Measurements from ENCODE around the gene CACNA1G. TPM values are rescaled to one million over a fixed set of nuclear protein-coding genes. Genes with fewer than 3 reads are reported as not detected.

Gene CACNA1G
- total RNA-seq, 2 experiments from 2014 or later: not detected

DNA sequence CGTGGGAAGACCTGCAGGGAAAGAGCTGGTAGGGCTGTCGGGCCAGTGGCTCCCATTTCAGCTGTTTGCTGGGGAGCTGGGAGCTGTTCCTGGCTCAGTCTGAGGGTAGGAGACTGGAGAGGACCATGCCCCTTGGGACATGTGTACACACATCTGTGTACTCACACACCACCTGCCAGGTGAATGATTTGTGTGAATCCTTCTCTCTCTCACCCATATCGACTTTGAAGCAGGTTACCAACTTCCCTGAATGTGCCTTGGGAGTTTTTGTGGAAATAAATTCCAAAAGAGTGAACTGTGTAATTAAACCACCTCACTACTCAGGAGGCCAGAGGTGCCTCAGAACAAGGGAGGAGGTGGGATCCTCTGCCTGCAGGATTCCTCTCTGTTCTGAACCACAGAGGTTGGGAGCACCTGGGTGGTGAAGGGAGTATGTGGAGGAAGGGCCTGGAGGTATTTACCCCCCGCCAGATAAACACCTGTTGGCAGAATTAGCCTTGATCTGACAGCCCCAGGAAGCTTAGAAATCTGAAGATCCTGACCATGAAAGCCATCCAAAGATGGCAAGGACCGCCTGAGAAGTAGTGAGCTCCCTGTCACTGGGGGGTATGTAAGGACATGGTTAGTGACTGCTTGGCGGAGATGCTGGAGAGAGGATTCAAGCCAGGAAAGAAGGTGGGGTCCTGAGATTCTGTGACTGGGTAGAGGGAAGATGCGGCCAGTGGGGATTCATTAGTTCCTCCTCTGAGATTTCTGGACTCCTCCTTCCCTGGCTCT lies 77.5 kb downstream of the CACNA1G start:
- no peaks in the 10 kb centered on the region for H4K20me1 ChIP-seq (ENCODE audit: insufficient read depth, low read length)
- no peaks in the 10 kb centered on the region for H3K9me3 ChIP-seq (ENCODE audit: low read length)
- H3K9me2 ChIP-seq (ENCODE audit: insufficient read depth, low read length): no peaks in the 10 kb centered on the region
- no TSS peak for BruUV-seq (replicated peaks)
- TF ChIP-seq, protein P1, sequence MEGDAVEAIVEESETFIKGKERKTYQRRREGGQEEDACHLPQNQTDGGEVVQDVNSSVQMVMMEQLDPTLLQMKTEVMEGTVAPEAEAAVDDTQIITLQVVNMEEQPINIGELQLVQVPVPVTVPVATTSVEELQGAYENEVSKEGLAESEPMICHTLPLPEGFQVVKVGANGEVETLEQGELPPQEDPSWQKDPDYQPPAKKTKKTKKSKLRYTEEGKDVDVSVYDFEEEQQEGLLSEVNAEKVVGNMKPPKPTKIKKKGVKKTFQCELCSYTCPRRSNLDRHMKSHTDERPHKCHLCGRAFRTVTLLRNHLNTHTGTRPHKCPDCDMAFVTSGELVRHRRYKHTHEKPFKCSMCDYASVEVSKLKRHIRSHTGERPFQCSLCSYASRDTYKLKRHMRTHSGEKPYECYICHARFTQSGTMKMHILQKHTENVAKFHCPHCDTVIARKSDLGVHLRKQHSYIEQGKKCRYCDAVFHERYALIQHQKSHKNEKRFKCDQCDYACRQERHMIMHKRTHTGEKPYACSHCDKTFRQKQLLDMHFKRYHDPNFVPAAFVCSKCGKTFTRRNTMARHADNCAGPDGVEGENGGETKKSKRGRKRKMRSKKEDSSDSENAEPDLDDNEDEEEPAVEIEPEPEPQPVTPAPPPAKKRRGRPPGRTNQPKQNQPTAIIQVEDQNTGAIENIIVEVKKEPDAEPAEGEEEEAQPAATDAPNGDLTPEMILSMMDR (conservative IDR thresholded peaks at IDR 0.05; ENCODE audit: low read length): no peak
- no peak for TF ChIP-seq EZH2phosphoT487 (IDR thresholded peaks at IDR 0.05; ENCODE audit: borderline replicate concordance, low read depth, low read length)
- no peak for DNase-seq (ENCODE audit: low spot score)
- intact Hi-C loops (cut with micrococcal nuclease; ENCODE audit: unreplicated experiment): no loop called here
- peaks cover 9% of the 10 kb centered on the region for H3K4me1 ChIP-seq (ENCODE audit: insufficient read depth, low read length, poor library complexity, severe bottlenecking)
- H3K79me2 ChIP-seq (ENCODE audit: insufficient read depth, low read depth, low read length): no peaks in the 10 kb centered on the region
- no peaks in the 10 kb centered on the region for H3K36me3 ChIP-seq (ENCODE audit: insufficient read depth, low read length)
- H2AFZ ChIP-seq (ENCODE audit: low read length): no peak overlapping the region
- H3K4me2 ChIP-seq (ENCODE audit: low read length): no peak overlapping the region
- H3K27ac ChIP-seq (ENCODE audit: low read depth, low read length, poor library complexity, severe bottlenecking): no peak overlapping the region
- ChIA-PET CTCF (ENCODE audit: unreplicated experiment) (no interaction called here), POLR2A (no interaction called here)
- H3K4me3 ChIP-seq (ENCODE audit: low read depth, low read length, poor library complexity, severe bottlenecking): no peak overlapping the region

DNA sequence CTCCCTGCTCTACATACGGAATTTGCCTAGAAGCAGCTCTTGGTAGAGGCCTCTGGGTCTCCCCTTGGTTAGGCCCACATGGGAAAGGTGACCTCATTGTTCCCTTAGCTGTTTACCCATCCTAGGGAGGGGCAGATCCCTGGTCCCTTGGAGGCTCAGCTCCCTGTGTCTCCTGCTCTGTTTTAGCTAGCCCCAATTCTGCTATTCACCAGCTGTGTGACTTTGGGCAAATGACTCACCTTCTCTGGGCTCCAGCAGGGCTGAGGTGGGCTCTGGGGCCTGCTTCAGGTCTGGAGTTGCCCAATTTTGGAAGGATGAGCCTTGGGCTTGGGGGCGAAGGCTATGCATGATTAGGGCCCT lies 78.1 kb downstream of the CACNA1G start:
- Histone ChIP-seq H3K27ac (ENCODE audit: low read depth, low read length, poor library complexity, severe bottlenecking) (no peak overlapping the region), H3K36me3 (ENCODE audit: insufficient read depth, low read length) (no peaks in the 10 kb centered on the region), H3K9me2 (ENCODE audit: insufficient read depth, low read length) (no peaks in the 10 kb centered on the region), H3K79me2 (ENCODE audit: insufficient read depth, low read depth, low read length) (no peaks in the 10 kb centered on the region), H4K20me1 (ENCODE audit: insufficient read depth, low read length) (no peaks in the 10 kb centered on the region), H3K4me2 (ENCODE audit: low read length) (no peak overlapping the region), H2AFZ (ENCODE audit: low read length) (no peak overlapping the region), H3K4me1 (ENCODE audit: insufficient read depth, low read length, poor library complexity, severe bottlenecking) (peaks cover 9% of the 10 kb centered on the region), H3K9me3 (ENCODE audit: low read length) (no peaks in the 10 kb centered on the region), H3K4me3 (ENCODE audit: low read depth, low read length, poor library complexity, severe bottlenecking) (no peak overlapping the region)
- intact Hi-C loops (cut with micrococcal nuclease; ENCODE audit: unreplicated experiment): no loop called here
- no peak for DNase-seq (ENCODE audit: low spot score)
- TF ChIP-seq, protein P1 (conservative IDR thresholded peaks at IDR 0.05; ENCODE audit: low read length): no peak
- no peak for TF ChIP-seq EZH2phosphoT487 (IDR thresholded peaks at IDR 0.05; ENCODE audit: borderline replicate concordance, low read depth, low read length)
- no TSS peak for BruUV-seq (replicated peaks)
- ChIA-PET CTCF (ENCODE audit: unreplicated experiment) (no interaction called here), POLR2A (no interaction called here)

DNA sequence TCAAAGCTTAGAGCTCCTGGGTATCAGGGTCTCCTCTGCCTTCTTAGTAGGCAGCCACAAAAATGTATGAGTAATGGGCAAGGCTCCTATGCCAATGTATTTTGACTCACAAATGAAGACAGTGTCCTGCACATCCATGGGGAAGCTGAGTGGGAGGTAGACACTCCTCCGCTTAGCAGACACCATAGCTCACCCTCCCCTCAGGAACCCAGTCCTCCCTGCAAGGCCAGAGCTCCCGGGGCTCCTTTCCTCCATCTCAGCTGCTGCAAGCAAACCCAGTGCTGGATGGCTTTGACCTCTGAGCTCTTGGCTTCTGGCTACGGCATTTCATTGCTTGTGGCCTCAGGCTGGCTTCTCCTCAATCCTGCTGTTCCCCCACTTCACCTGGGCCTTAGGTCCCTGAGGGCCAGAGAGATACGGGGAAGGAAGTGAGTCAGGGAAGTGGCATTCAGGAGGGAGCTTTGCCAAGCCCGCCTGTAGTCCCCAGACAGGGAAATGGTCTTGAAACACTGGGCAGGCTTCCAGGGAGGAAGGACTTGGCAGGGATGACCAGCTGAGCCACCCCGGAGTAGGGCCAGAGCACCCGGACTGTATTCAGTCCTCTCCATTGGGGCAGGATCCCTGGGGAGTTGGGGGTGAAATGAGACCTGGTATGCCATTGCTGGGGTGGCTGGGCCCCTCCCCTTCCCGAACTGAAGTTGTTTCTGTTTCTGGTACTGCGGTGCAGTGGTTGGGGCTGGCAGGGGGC lies 78.6 kb downstream of the CACNA1G start:
- Histone ChIP-seq H3K27ac (ENCODE audit: low read depth, low read length, poor library complexity, severe bottlenecking) (no peak overlapping the region), H3K4me1 (ENCODE audit: insufficient read depth, low read length, poor library complexity, severe bottlenecking) (peaks cover 9% of the 10 kb centered on the region), H3K9me3 (ENCODE audit: low read length) (no peaks in the 10 kb centered on the region), H3K4me2 (ENCODE audit: low read length) (no peak overlapping the region), H3K79me2 (ENCODE audit: insufficient read depth, low read depth, low read length) (no peaks in the 10 kb centered on the region), H2AFZ (ENCODE audit: low read length) (no peak overlapping the region), H3K4me3 (ENCODE audit: low read depth, low read length, poor library complexity, severe bottlenecking) (no peak overlapping the region), H3K9me2 (ENCODE audit: insufficient read depth, low read length) (no peaks in the 10 kb centered on the region), H3K36me3 (ENCODE audit: insufficient read depth, low read length) (no peaks in the 10 kb centered on the region), H4K20me1 (ENCODE audit: insufficient read depth, low read length) (no peaks in the 10 kb centered on the region)
- ChIA-PET CTCF (ENCODE audit: unreplicated experiment) (no interaction called here), POLR2A (interaction anchor here (0.5 kb wide), 1 partner anchor 109 kb away, joined by 4 read pairs; no protein-coding TSS in a partner anchor)
- intact Hi-C loops (cut with micrococcal nuclease; ENCODE audit: unreplicated experiment): no loop called here
- no TSS peak for BruUV-seq (replicated peaks)
- TF ChIP-seq, protein P1 (conservative IDR thresholded peaks at IDR 0.05; ENCODE audit: low read length): no peak
- TF ChIP-seq EZH2phosphoT487 (IDR thresholded peaks at IDR 0.05; ENCODE audit: borderline replicate concordance, low read depth, low read length): no peak
- no peak for DNase-seq (ENCODE audit: low spot score)
